ENCODE results near the gene NAALADL2. TPM values are rescaled to one million over a fixed set of nuclear protein-coding genes. Genes with fewer than 3 reads are reported as not detected.

NAALADL2 gene
- total and polyA plus RNA-seq, 9 of the 15 experiments (the other 6 are each of a cell fraction or from before 2014, with no cell fraction given): 0.29 to 1.1 (median 0.79) TPM; not detected in 1

GRCh38 chr3:175484666-175485065 is 625.5 kb downstream of the NAALADL2 start:
- Histone ChIP-seq H3K4me3 (no peak overlapping the region), H3K9ac (ENCODE audit: insufficient read depth in 1 of 2, low read depth in 2 of 2, low read length in 2 of 2) (no peak overlapping the region), H2AFZ (ENCODE audit: low read depth, low read length) (no peak overlapping the region), H3K4me1 (replicated peaks in 1 of 2; ENCODE audit: control insufficient read depth in 2 of 2, insufficient read depth in 2 of 2, low read length in 2 of 2) (no peaks in the 10 kb centered on the region), H3K9me1 (ENCODE audit: control insufficient read depth, insufficient read depth, low read length) (no peaks in the 10 kb centered on the region), H3K4me2 (ENCODE audit: insufficient read depth, low read length) (no peak overlapping the region), H3K27ac (ENCODE audit: extremely low read depth, low read depth, low read length) (no peak overlapping the region), H3K27me3 (ENCODE audit: control insufficient read depth in 2 of 2, insufficient read depth in 2 of 2, low read length in 2 of 2) (no peaks in the 10 kb centered on the region), H3K79me2 (ENCODE audit: control insufficient read depth, insufficient read depth, low read length) (no peaks in the 10 kb centered on the region), H3K9me3 (replicated peaks; ENCODE audit: control insufficient read depth, insufficient read depth, low read depth, low read length) (no peaks in the 10 kb centered on the region), H4K20me1 (replicated peaks; ENCODE audit: control insufficient read depth, insufficient read depth, low read length) (no peaks in the 10 kb centered on the region), H3K36me3 (ENCODE audit: control insufficient read depth, insufficient read depth, low read length) (no peaks in the 10 kb centered on the region)
- intact Hi-C loops (cut with micrococcal nuclease) (no loop called here), in situ Hi-C loops (cut with MboI) (no loop called here)
- BruUV-seq (replicated peaks): no TSS peak
- 4% methylated on average over 2 of the region's 2 CpGs for WGBS (ENCODE audit: insufficient coverage, low coverage, missing lambda C conversion rate)
- DNase-seq (ENCODE audit: extremely low read depth in 1 of 4, low spot score in 3 of 4) (no peak), ATAC-seq (no peak), FAIRE-seq (no peak)
- CTCF ChIA-PET (ENCODE audit: low intra/inter-chr PET ratio): no interaction called here
- POLR2A ChIA-PET: no interaction called here
- TF ChIP-seq CREM (IDR thresholded peaks at IDR 0.05; ENCODE audit: low read depth) (no peak), ZSCAN32 (CRISPR knock-in tag; IDR thresholded peaks at IDR 0.05) (no peak), FUS (optimal IDR thresholded peaks at IDR 0.05; ENCODE audit: low read depth, low read length) (no peak), ZBTB40 (IDR thresholded peaks at IDR 0.05) (no peak), ZBTB40 (CRISPR knock-in tag; IDR thresholded peaks at IDR 0.05) (no peak), POLR2G (IDR thresholded peaks at IDR 0.05; ENCODE audit: low read depth, low read length) (no peak), KLF10 (CRISPR knock-in tag; IDR thresholded peaks at IDR 0.05) (no peak), FOSL1 (tag; conservative IDR thresholded peaks at IDR 0.05) (no peak)
